Measurements from ENCODE around the gene CAPN8.

DNA sequence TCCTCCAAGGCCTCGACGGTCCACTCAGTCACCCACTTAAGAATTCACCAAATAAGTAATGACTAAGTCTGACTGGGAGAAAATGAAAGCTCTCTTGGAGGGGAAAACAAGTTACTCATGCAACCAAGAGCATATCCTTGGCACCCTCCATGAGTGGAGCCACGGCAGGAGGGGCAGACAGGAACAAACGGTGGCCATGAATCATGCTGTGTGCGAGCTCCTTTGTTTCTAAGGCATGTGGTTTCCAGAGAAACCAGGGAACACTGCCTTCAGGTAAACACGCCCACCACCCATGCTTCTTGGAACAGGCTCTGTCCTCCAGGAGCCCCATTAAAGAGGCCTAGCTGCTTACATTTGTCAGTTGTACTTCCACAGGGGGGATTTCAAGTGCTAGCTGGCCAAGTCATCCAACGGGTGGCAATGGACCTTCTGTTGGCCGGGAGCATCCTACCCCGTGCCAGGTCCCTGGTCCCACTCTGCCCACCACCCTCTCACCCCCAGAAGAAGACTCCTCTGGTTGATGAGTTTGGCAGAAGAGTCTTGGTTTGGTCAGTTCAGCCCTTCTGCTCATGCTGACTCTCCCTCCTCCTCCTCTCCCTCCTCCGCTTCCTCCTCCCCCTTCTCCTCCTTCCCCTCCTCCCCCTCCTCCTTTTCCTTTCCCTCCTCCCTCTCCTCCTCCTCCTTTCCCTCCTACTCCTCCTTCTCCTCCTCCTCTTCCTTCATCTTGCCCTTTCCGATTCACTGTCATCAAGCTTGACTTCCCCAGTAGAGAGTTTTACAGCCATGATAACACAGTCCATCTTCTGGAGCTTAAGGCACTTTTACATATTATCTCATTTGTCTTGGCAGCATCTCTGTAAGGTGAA is 164.7 kb downstream of the CAPN8 start:
- TF ChIP-seq CEBPB (IDR thresholded peaks at IDR 0.05) (no peak), EGR1 (IDR thresholded peaks at IDR 0.05) (no peak), NFIC (IDR thresholded peaks at IDR 0.05) (peak; percentile 43; the same call in 1 of the 2 replicates), TAF1 (IDR thresholded peaks at IDR 0.05; ENCODE audit: low read depth) (no peak), CREB1 (IDR thresholded peaks at IDR 0.05; ENCODE audit: low read depth) (no peak), YY1 (IDR thresholded peaks at IDR 0.05; ENCODE audit: low read depth) (0 out of 2 replicates have a peak, but pooled peaks have one; percentile 35), TCF12 (IDR thresholded peaks at IDR 0.05; ENCODE audit: low read depth) (no peak), FOXM1 (IDR thresholded peaks at IDR 0.05; ENCODE audit: borderline replicate concordance, low read depth) (no peak), RAD21 (IDR thresholded peaks at IDR 0.05; ENCODE audit: low read depth) (no peak), TEAD4 (IDR thresholded peaks at IDR 0.05) (no peak)
- TF ChIP-seq, protein P1, sequence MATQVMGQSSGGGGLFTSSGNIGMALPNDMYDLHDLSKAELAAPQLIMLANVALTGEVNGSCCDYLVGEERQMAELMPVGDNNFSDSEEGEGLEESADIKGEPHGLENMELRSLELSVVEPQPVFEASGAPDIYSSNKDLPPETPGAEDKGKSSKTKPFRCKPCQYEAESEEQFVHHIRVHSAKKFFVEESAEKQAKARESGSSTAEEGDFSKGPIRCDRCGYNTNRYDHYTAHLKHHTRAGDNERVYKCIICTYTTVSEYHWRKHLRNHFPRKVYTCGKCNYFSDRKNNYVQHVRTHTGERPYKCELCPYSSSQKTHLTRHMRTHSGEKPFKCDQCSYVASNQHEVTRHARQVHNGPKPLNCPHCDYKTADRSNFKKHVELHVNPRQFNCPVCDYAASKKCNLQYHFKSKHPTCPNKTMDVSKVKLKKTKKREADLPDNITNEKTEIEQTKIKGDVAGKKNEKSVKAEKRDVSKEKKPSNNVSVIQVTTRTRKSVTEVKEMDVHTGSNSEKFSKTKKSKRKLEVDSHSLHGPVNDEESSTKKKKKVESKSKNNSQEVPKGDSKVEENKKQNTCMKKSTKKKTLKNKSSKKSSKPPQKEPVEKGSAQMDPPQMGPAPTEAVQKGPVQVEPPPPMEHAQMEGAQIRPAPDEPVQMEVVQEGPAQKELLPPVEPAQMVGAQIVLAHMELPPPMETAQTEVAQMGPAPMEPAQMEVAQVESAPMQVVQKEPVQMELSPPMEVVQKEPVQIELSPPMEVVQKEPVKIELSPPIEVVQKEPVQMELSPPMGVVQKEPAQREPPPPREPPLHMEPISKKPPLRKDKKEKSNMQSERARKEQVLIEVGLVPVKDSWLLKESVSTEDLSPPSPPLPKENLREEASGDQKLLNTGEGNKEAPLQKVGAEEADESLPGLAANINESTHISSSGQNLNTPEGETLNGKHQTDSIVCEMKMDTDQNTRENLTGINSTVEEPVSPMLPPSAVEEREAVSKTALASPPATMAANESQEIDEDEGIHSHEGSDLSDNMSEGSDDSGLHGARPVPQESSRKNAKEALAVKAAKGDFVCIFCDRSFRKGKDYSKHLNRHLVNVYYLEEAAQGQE (IDR thresholded peaks at IDR 0.05; ENCODE audit: low read depth) = no peak
- TF ChIP-seq, protein P2, sequence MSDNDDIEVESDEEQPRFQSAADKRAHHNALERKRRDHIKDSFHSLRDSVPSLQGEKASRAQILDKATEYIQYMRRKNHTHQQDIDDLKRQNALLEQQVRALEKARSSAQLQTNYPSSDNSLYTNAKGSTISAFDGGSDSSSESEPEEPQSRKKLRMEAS (IDR thresholded peaks at IDR 0.05) = peak; percentile 58; the same call in 1 of the 2 replicates
- TF ChIP-seq, protein P3, sequence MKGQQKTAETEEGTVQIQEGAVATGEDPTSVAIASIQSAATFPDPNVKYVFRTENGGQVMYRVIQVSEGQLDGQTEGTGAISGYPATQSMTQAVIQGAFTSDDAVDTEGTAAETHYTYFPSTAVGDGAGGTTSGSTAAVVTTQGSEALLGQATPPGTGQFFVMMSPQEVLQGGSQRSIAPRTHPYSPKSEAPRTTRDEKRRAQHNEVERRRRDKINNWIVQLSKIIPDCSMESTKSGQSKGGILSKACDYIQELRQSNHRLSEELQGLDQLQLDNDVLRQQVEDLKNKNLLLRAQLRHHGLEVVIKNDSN (IDR thresholded peaks at IDR 0.05) = no peak

Data from Ishikawa (cell line).